ENCODE results near the gene CRYBG2.

CRYBG2 gene

DNA sequence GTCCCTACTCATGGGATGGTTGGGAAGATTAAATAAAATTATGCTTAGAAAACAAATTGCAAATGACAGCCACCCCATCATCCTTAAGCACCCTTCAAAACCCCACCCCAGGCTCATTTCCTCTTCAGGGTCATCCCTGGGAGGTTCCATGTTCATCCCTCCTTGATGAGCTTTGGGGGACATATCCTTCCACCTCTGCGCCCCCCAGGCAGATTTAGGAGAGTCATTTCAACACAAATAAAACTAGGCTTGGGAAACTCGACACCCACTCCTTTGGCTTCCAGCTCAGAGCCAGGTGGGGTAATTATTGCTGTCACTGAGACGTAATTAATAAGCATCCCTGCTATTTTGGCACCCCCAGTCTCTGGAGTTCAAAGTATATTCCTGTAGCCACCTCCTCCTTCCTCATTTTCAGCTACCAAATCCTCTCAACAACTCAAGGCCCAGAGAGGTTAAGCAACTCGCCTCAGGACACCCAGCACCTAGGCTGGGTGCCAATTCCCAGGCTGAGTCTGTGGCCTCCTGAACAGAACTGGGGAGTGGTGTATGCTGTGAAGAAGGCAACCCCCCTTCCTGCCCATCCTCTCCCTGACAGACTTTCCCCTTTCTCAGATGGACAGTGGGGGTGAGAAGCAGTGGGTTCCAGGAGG is 595 bp downstream of the CRYBG2 start:
- no peaks in the 10 kb centered on the region for H4K20me1 ChIP-seq (ENCODE audit: insufficient read depth, low read length)
- H3K9me3 ChIP-seq (ENCODE audit: insufficient read depth, low read length, severe bottlenecking) = no peaks in the 10 kb centered on the region
- H3K4me3 ChIP-seq (ENCODE audit: low read depth in 1 of 2, low read length in 2 of 2) = no peak overlapping the region
- peaks cover 8% of the 10 kb centered on the region for H3K27me3 ChIP-seq (ENCODE audit: insufficient read depth, low read length, poor library complexity)
- no peaks in the 10 kb centered on the region for H3K4me1 ChIP-seq (ENCODE audit: insufficient read depth, low read length)
- ATAC-seq (ENCODE audit: insufficient read depth, low read depth) (no peak), DNase-seq (no peak)
- H2AFZ ChIP-seq (ENCODE audit: low read depth, low read length) = no peak overlapping the region
- no peaks in the 10 kb centered on the region for H3K79me2 ChIP-seq (ENCODE audit: insufficient read depth, low read length)
- H3K36me3 ChIP-seq (ENCODE audit: insufficient read depth, low read length) = no peaks in the 10 kb centered on the region
- H3K27ac ChIP-seq (ENCODE audit: low read length) = no peak overlapping the region
- H3K9ac ChIP-seq (ENCODE audit: low read depth, low read length) = no peak overlapping the region
- TF ChIP-seq EZH2 (IDR thresholded peaks at IDR 0.05; ENCODE audit: borderline replicate concordance, low read depth, low read length, severe bottlenecking) = no peak
- TF ChIP-seq, protein P1, sequence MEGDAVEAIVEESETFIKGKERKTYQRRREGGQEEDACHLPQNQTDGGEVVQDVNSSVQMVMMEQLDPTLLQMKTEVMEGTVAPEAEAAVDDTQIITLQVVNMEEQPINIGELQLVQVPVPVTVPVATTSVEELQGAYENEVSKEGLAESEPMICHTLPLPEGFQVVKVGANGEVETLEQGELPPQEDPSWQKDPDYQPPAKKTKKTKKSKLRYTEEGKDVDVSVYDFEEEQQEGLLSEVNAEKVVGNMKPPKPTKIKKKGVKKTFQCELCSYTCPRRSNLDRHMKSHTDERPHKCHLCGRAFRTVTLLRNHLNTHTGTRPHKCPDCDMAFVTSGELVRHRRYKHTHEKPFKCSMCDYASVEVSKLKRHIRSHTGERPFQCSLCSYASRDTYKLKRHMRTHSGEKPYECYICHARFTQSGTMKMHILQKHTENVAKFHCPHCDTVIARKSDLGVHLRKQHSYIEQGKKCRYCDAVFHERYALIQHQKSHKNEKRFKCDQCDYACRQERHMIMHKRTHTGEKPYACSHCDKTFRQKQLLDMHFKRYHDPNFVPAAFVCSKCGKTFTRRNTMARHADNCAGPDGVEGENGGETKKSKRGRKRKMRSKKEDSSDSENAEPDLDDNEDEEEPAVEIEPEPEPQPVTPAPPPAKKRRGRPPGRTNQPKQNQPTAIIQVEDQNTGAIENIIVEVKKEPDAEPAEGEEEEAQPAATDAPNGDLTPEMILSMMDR (IDR thresholded peaks at IDR 0.05; ENCODE audit: borderline replicate concordance, extremely low read depth, low read length, poor library complexity, severe bottlenecking) = no peak
- no peak overlapping the region for H3K4me2 ChIP-seq (ENCODE audit: insufficient read depth, low read length)

DNA sequence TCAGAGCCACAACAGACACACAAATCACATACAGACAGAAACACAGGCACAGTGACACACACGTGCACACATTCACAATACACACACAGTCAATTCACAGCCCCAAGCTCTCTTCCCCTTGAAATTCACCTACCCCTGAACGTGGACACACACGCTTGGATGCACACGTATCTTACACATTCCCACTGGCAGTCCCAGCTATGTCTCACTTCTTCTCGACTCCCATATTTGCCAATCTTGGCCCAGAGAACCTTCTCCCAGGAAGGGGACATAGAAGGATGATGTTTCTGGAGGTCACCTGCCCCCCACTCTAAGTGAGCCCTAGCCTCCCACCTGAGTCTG is 1.6 kb downstream of the CRYBG2 start:
- TF ChIP-seq, protein P1 (IDR thresholded peaks at IDR 0.05; ENCODE audit: borderline replicate concordance, extremely low read depth, low read length, poor library complexity, severe bottlenecking) = no peak
- no peak for TF ChIP-seq EZH2 (IDR thresholded peaks at IDR 0.05; ENCODE audit: borderline replicate concordance, low read depth, low read length, severe bottlenecking)
- peaks cover 8% of the 10 kb centered on the region for H3K27me3 ChIP-seq (ENCODE audit: insufficient read depth, low read length, poor library complexity)
- H4K20me1 ChIP-seq (ENCODE audit: insufficient read depth, low read length) = no peaks in the 10 kb centered on the region
- H3K36me3 ChIP-seq (ENCODE audit: insufficient read depth, low read length) = no peaks in the 10 kb centered on the region
- H3K79me2 ChIP-seq (ENCODE audit: insufficient read depth, low read length) = no peaks in the 10 kb centered on the region
- H2AFZ ChIP-seq (ENCODE audit: low read depth, low read length) = no peak overlapping the region
- no peak overlapping the region for H3K4me3 ChIP-seq (ENCODE audit: low read depth in 1 of 2, low read length in 2 of 2)
- DNase-seq (no peak), ATAC-seq (ENCODE audit: insufficient read depth, low read depth) (no peak)
- H3K4me1 ChIP-seq (ENCODE audit: insufficient read depth, low read length) = no peaks in the 10 kb centered on the region
- no peak overlapping the region for H3K27ac ChIP-seq (ENCODE audit: low read length)
- no peaks in the 10 kb centered on the region for H3K9me3 ChIP-seq (ENCODE audit: insufficient read depth, low read length, severe bottlenecking)
- no peak overlapping the region for H3K9ac ChIP-seq (ENCODE audit: low read depth, low read length)
- H3K4me2 ChIP-seq (ENCODE audit: insufficient read depth, low read length) = no peak overlapping the region

DNA sequence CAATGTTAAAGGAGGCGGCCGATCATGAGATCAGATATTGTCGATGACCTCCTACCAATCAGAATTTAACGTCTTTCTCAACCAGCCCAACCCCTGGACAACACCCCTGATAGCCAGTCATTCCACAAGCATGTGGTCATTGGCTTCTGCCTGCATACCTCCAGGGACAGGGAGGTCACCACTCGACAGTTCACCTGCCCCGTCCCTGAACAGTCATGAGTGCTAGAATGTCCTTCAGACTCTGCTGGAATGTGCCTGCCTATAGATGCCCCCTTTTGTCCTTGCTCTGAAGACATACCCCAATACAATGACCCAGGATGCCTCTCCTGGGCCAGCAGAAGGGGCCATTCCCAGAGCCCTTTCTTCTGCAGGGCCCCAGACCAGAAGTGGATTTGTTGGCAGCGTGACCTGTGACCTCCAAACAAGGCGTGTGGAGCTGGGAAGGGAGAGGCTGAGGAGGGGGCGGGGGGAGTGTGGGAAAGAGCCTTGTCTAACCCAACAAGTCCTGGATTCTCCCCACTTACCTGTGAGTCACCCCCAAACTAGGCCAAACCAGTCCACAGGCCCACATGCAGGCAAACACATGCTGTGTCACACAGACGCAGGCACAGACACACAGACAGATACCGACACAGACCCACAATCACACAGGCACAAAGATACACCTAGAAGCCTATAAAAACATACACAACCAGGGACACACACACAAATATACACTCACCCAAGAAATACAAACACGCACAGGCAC is 2.2 kb downstream of the CRYBG2 start:
- no peak overlapping the region for H3K4me3 ChIP-seq (ENCODE audit: low read depth in 1 of 2, low read length in 2 of 2)
- no peaks in the 10 kb centered on the region for H3K36me3 ChIP-seq (ENCODE audit: insufficient read depth, low read length)
- H4K20me1 ChIP-seq (ENCODE audit: insufficient read depth, low read length) = no peaks in the 10 kb centered on the region
- no peak overlapping the region for H2AFZ ChIP-seq (ENCODE audit: low read depth, low read length)
- no peaks in the 10 kb centered on the region for H3K9me3 ChIP-seq (ENCODE audit: insufficient read depth, low read length, severe bottlenecking)
- no peak for TF ChIP-seq EZH2 (IDR thresholded peaks at IDR 0.05; ENCODE audit: borderline replicate concordance, low read depth, low read length, severe bottlenecking)
- TF ChIP-seq, protein P1 (IDR thresholded peaks at IDR 0.05; ENCODE audit: borderline replicate concordance, extremely low read depth, low read length, poor library complexity, severe bottlenecking) = no peak
- no peak for DNase-seq
- ATAC-seq (ENCODE audit: insufficient read depth, low read depth) = no peak
- H3K4me1 ChIP-seq (ENCODE audit: insufficient read depth, low read length) = no peaks in the 10 kb centered on the region
- H3K9ac ChIP-seq (ENCODE audit: low read depth, low read length) = no peak overlapping the region
- no peak overlapping the region for H3K27ac ChIP-seq (ENCODE audit: low read length)
- no peaks in the 10 kb centered on the region for H3K79me2 ChIP-seq (ENCODE audit: insufficient read depth, low read length)
- no peak overlapping the region for H3K4me2 ChIP-seq (ENCODE audit: insufficient read depth, low read length)
- H3K27me3 ChIP-seq (ENCODE audit: insufficient read depth, low read length, poor library complexity) = peaks cover 5% of the 10 kb centered on the region
